Calu3 (cell line): ENCODE measurements around the gene SLC22A1. TPM values are rescaled to one million over a fixed set of nuclear protein-coding genes. Genes with fewer than 3 reads are reported as not detected.

Experiments used
- BruUV-seq: library from RNA; stranded (reverse); fragments of 400-500 nt; replicated peaks from 2 replicates; lab custom pipeline; 2021; lab: Mats Ljungman, UMichigan
- CTCF ChIA-PET: fragments of 300-600 bp; sonication (Branson Sonifier 250); formaldehyde crosslinking; loops from one replicate; lab custom pipeline; 2022; ENCODE audit warnings: antibody characterized with exemption; lab: Charles Lee
- DNase-seq: peaks from one replicate; pipeline ENCODE4 v3.0.0; 2022
- H3K27ac Mint-ChIP-seq: one replicate; pipeline ENCODE4 v1.8.0; 2022; ENCODE audit warnings: mixed read lengths; ENCODE audit not compliant: unreplicated experiment
- H3K27me3 Mint-ChIP-seq: one replicate; pipeline ENCODE4 v1.8.0; 2022; ENCODE audit warnings: mixed read lengths; ENCODE audit not compliant: unreplicated experiment
- H3K36me3 Mint-ChIP-seq: one replicate; pipeline ENCODE4 v1.8.0; 2022; ENCODE audit warnings: mild to moderate bottlenecking, moderate library complexity, mixed read lengths; ENCODE audit not compliant: insufficient read depth, unreplicated experiment
- H3K4me1 Mint-ChIP-seq: one replicate; pipeline ENCODE4 v1.8.0; 2022; ENCODE audit warnings: mild to moderate bottlenecking, low read depth, mixed read lengths; ENCODE audit not compliant: unreplicated experiment
- H3K4me3 Mint-ChIP-seq: one replicate; pipeline ENCODE4 v1.8.0; 2022; ENCODE audit warnings: mild to moderate bottlenecking, low read depth, moderate library complexity, mixed read lengths; ENCODE audit not compliant: unreplicated experiment
- H3K9me3 Mint-ChIP-seq: one replicate; pipeline ENCODE4 v1.8.0; 2022; ENCODE audit warnings: low read depth, mixed read lengths; ENCODE audit not compliant: unreplicated experiment
- CTCF ChIP-seq: fragments of 200-600 bp; IDR thresholded peaks from one replicate; pipeline ENCODE4 v1.8.0; 2022; ENCODE audit warnings: antibody characterized with exemption; ENCODE audit not compliant: unreplicated experiment
- intact Hi-C: fragments of 100-400 bp; cut with micrococcal nuclease; formaldehyde crosslinking; loops from one replicate; pipeline ENCODE4 v1.10.0; 2022; ENCODE audit not compliant: unreplicated experiment
- total RNA-seq: library from RNA; stranded (reverse); gene quantifications from 2 replicates; pipeline ENCODE4 v1.2.3, GENCODE V29; 2022

The SLC22A1 gene
- total RNA-seq, 1 experiment from 2014 or later = 5.0 TPM

GRCh38 chr6:160194808-160195207 lies 73.2 kb downstream of the SLC22A1 start:
- H3K9me3 Mint-ChIP-seq = peaks cover 7% of the 10 kb centered on the region
- no peak for DNase-seq
- CTCF ChIA-PET = no interaction called here
- H3K4me1 Mint-ChIP-seq = peaks cover 12% of the 10 kb centered on the region
- no peak overlapping the region for H3K27ac Mint-ChIP-seq
- H3K4me3 Mint-ChIP-seq = no peak overlapping the region
- H3K36me3 Mint-ChIP-seq = no peaks in the 10 kb centered on the region
- no peaks in the 10 kb centered on the region for H3K27me3 Mint-ChIP-seq
- TF ChIP-seq CTCF = no peak
- no TSS peak for BruUV-seq
- intact Hi-C loops = no loop called here

DNA sequence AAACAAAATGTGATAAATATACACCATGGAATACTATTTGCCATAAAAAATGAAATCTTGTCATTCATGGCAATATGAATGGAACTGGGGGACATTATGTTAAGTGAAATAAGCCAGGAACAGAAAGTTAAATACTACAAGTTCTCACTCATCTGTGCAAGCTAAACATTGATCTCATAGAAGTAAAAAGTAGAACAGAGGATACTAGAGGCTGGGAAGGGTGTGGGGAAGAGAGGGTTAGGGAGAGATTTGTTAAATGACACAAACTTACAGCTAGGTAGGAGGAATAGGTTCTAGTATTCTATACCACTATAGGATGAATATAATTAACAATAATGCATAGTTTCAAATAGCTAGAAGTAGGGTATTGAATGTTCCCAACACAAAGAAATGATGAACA lies 76.0 kb downstream of the SLC22A1 start:
- TF ChIP-seq CTCF = no peak
- Mint-ChIP-seq H3K36me3 (no peaks in the 10 kb centered on the region), H3K27me3 (no peaks in the 10 kb centered on the region), H3K4me1 (peaks cover 19% of the 10 kb centered on the region), H3K4me3 (no peak overlapping the region), H3K27ac (no peak overlapping the region), H3K9me3 (peaks cover 3% of the 10 kb centered on the region)
- intact Hi-C loops = no loop called here
- CTCF ChIA-PET = no interaction called here
- BruUV-seq = no TSS peak
- DNase-seq = no peak

- Mint-ChIP-seq H3K4me3 (peak overlapping the region; percentile 13), H3K4me1 (peaks cover 19% of the 10 kb centered on the region), H3K36me3 (no peaks in the 10 kb centered on the region), H3K9me3 (no peaks in the 10 kb centered on the region), H3K27me3 (no peaks in the 10 kb centered on the region), H3K27ac (peak overlapping the region; percentile 57)
- peak; percentile 5 for DNase-seq
- BruUV-seq = no TSS peak
- CTCF ChIA-PET = no interaction called here
- intact Hi-C loops = no loop called here
- TF ChIP-seq CTCF = no peak
These were observed 77.1 kb downstream of the SLC22A1 start for GRCh38 chr6:160198606-160199211.

GRCh38 chr6:160201061-160201460 lies 79.4 kb downstream of the SLC22A1 start:
- DNase-seq = no peak
- BruUV-seq = no TSS peak
- Mint-ChIP-seq H3K27me3 (no peaks in the 10 kb centered on the region), H3K36me3 (no peaks in the 10 kb centered on the region), H3K4me1 (peaks cover 19% of the 10 kb centered on the region), H3K27ac (no peak overlapping the region), H3K4me3 (no peak overlapping the region), H3K9me3 (no peaks in the 10 kb centered on the region)
- CTCF ChIA-PET = no interaction called here
- TF ChIP-seq CTCF = no peak
- intact Hi-C loops = no loop called here
